ENCODE data around the gene CACNA1I.

Gene CACNA1I

DNA sequence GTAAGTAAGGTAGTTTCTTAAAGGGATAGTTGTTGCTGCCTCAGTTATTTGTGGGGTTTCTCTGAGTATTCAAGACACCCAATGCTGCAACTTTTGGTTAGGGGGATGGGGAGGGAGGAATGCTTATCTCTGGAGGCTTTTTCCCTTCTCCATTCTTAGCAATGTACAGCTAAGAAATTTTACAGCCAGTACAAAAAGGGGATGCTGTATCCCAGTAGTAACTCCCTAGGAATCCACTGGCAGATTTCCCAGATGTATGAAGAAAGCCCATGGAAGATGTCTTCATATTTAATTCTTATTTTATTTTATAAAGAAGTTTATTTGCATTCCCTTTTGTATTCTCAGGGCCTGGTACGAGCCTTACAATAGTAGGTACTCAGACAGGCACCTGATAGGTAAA lies 168.2 kb downstream of the CACNA1I start:
- no peak for DNase-seq (ENCODE audit: low read depth in 2 of 2)
